NOMO-1 (cell line): ENCODE results near the gene PRIMA1.

Source experiments
- DNase-seq, 2 experiments: peaks; one replicate each; lab custom pipeline; 2025; ENCODE audit not compliant: unreplicated experiment in 2 of 2; lab: John Stamatoyannopoulos, UW

PRIMA1 gene

DNA sequence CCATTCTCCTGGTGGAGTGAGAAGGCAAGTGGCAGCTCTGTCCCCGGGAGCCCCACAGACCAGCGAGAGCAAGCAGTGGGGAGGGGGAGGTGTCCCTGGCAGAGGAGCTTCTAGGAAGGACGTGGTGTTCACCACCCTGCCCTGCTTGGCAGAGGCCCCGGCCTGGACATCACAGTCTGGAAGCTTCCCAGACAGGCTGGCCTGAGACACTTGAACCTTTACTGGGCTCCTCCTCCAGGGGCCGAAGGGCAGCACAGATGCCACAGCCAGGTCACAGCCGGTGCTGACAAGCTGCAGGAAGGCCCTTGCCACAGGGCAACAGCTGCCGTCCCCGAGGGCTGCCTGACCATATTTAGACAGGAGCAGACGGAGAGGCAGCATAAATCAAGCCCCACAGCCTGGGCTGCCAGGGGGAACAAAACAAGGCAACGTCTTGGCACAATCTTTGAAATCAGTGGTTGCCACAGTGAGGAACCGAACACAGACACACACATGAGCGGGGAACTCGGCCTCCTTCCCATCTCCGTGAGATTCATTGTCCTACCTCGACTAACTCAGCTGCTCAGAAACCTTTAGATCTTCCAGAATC, 28.5 kb downstream of the PRIMA1 start:
- DNase-seq = no peak

DNA sequence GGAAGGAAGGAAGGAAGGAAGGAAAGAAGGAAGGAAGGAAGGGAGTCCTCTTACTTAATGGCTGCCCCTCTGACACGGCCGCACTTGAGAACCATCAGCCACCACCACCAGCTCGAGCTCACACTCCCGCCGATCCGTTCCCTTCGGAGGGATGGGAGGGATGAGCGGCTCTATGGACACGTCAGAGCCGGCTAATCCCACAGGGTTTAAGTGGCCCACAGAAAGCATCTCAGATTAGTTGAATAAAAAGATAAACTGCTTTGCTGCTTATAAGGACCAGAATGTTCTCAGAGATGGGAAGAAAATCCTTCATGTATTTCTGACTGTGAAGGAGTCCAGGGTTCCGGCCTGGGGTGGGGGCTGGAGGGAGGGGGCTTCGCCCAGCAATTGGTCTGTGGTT, 31.1 kb downstream of the PRIMA1 start:
- DNase-seq = no peak

DNA sequence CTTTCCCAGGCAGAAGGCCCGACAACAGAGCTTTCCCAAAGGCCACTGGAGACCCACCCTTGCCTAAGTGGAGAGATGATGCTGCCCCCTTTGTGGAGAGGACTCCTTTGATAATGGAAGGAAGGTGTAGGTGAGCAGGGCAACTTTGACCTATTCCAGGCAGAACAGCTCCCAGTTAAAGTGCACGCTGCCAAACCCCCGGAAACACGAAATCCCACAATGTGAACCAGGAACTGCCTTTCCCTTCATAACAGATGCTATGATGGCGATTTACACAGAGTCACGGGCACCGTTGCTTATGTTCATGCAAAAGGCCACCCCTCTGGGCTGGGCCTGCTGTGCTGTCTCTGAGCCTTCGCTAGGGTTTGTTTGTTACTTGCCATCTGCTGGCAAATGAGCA, 34.6 kb downstream of the PRIMA1 start:
- no peak for DNase-seq

DNA sequence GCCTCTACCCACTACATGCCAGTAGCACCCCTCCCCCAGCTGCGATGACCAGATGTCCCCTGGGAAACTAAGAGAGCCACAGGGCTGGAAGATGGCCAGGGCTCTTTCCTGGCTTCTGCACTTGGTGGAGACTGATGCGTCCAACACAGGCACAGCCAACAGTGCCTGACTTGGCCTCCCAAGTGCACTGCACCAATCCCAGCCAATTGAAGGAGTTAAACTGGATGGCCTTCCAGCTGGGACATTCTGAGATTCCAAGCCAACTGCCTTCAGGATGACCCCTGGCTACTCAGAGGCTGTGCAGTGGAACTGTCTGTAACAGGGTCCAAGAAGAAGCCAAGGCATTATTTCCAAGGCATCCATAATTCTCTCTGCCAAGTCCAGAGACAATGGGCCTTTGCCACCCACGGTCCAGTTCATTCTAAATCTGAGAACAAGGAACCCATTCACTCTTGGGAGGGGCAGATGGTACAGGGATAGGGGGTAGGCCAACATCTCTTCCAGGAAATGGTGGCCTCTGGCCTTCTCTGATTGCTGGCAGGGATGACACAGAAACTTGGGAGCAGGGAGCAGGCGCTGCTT, 35.2 kb downstream of the PRIMA1 start:
- DNase-seq = no peak

DNA sequence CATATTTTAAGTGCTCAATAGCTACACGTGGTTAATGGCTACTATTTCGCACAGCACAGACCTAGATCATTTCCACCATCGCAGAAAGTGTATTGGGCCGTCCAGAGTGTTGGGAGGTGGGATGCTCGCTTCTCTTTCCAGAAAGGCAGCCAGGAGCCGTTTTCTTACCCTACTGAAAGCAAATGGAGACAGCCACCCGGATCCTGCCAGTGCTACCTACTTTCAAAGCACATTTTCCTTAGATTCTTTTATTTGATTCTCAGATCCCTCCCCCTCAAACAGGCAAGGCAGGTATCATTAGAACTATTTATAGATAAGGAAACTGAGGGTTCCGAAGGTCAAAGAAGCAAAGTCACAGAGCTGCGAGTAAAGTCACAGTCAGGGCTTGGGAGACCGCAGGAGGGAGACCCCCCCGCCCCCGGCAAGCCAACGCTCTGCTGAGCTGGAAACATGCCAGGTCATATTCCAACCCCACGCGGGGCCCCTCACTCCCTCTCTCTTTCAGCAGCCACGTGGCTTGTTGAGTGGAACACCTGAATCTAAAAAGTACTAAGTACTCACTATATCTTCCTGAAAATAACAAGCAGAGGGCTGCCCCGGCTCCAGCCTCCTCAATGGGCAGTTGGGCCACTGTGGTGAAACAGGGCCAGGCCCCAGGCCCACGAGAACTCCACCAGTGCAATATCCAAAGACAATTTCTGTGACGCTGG, 36.2 kb downstream of the PRIMA1 start:
- DNase-seq = no peak

DNA sequence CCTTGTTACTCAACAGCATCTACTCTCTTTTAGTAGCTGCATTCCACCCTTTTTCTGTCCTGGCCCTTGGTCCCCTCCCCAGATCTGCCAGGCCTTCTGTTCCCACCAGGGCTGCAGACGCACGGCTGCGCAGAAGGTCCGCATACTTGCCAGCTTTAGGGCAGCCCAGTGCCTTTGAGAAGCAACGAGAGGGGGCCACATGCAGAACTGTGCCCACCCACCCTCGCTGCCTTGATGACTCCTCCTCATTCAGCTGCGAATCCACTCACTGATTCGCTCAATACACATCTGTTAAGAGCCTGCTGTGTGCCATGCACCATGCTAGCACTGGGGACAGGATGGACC, 39.2 kb downstream of the PRIMA1 start:
- DNase-seq = no peak

DNA sequence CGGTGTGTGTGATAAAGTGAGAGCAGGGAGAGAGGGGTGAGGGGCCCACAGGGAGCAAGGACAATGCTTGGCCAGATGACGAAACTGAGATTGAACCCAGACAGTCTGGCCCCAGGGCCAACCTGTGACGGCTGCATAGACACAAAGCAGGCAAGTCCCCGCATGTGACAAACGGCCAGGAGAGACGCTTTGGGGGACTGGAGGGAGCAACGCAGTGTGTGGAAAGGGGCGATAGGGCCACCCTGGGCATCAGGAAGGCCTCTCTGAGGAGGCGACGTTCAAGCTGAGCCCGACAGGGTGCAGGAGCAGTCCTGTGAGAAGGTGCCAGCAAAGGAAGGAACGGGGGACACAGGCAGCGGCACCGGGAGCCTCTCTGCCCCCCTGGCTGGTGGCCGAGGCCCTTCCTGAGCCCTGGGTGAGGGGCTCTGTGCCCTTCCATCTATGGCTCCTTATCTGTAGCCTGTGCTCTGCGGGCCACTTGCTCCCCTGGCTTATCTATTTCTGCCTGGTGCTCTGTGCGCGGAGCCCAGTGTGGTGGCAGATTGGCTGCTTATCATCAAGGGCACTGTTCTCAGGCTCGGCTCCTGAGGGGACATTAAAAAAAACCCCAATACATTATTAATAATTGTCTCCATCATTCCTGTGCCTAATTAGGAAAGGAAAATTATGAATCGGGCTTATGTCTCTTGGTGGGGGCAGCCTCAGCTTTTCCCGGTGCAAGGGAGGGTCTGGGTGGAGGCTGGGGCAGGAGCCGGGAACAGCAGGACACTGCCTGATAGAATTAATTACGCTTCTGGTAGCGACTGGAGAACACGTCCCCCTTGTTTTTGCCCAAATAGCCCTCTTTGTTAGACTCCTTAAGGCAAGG, 39.8 kb downstream of the PRIMA1 start:
- DNase-seq = no peak

DNA sequence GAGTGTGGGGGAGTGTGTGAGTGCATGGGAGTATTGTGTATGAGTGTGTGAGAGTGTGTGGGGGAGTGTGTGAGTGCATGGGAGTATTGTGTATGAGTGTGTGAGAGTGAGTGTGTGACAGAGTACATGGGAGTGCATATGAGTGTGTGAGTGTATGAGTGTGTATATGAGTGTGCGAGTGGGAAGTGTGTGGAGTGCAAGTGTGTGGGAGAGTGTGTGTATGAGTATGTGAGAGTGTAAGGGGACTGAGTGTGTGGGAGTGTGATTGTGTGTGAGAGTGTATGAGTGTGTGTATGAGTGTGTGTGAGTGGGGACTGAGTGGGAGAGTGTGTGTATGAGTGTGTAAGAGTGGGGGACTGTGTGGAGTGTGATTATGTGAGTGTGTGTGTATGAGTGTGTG, 40.7 kb downstream of the PRIMA1 start:
- DNase-seq = no peak

DNA sequence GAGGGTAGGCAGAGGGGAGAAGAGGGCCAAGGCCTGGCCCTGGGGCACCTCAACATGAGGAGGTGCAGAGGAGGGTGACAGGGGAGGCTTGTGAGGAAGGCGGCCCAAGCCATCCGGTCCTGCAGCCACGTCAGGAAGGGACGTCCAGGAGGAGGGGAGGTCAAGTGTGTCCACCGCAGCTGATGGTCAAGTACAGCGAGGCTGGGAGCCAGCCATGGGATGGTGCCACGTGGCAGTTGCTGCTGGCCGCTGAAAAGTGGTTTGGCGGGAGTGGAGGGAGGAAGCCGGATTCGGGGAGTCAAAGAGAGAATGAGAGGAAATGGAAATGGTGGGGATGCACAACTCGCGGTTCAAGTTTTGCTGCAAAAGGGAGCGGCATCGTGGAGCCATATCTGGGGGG, 41.2 kb downstream of the PRIMA1 start:
- DNase-seq = no peak

DNA sequence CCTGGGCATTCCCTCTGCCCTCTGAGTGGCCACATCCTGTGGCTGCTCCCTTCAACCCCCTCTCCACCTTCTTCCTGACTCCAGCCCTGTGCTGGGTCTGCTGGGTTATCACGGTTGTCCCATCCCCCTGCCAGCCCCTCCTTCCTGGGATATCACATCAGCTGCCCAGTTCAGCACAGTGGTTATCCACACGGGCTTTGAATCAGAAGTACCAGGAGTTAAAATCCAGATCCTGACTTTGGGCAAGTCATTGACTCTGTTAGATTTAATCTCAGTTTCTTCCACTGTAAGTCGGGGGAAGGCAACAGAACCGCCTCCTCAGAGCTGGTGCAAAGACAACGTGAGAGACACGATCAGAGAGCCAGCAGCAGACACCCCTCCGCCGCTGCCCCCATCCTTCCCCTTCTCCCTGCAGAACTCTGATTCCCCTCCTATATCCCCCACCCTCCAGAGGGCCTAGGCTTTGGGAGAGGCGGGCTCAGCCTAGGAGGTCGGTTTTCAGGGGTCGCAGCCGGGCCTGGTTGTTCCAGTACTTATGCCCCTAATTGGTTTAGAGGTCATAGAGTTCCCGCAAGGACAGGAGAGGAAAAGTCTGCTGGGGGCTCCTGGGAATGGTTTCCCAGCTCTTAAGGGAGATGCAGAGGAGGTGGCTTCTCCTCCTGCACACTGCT, 42.5 kb downstream of the PRIMA1 start:
- DNase-seq = no peak

DNA sequence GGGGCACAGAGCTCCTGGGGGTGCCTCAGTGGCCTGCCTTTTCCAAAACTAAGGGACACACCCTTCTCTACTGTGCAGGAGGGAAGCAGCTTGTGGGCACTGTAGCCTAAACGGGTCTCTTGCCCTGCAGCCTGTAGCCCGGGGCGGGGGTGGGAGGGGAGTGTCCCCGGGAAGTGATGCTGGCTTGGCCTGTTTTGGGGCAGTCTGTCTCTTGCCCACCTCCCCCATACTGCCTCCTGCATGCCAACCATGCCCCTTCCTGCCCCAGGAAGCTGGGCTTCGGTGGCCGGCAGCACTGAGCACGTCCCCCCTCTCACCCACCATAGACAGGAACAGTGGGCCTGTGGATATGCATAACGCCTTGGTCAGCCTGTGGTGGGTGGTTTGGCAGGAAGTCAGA, 43.4 kb downstream of the PRIMA1 start:
- no peak for DNase-seq

DNA sequence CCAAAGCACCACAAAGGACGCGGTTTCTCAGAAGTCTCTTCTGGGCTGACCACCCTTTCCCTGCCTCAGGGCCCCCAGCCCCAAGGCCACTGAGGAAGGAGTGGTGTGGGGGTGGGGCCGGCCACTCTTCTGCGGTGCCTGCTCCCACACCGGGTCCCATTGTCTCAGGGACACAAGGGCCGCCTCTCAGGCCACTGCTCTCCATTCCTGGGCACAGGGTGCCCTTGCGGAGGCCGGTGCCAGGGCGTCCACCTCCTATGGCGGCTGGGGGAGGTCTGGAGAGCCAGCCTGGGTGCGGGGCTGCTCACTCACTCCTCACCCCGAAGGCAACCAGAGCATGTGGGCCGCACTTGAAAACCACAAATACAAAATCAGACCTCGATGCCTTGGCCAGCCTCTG, 44.1 kb downstream of the PRIMA1 start:
- DNase-seq = no peak

DNA sequence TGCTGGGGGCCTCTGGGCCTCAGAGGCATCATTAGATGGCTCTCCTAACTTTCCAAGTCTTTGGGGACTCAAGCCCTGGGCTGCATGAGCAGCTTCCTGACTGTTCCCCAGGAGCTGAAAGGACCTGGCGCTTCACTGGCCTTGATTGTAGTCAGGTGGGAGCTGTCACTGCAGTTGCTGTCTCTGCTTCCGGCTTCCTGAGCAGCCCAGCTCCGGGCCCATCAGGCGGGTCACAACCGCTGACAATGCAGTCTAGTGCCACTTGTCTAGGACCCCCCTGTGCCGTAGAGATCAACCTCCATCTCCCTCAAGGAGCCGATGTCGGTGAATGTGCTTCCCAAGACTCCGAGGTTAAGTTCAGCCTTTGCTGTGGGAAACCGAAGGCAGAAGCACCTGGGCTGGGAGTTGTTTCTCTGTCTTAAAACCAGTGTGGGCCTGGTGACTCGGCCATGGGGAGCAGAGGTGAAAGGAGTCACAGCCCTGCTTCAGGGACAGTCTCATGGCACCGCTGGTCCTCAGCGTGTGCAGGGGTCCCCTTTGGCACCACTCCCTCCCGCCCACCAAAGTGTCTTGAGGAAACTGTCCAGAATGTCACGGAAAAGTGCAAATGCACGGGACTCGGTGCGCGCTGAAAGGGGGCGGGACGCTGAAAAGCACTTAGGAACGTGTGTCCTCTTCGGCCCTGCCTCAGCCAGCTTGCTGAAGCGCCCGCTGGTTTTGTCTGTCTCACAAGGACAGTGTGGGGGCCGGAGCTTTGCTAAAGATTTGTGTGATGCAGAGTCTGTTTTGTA, 44.8 kb downstream of the PRIMA1 start:
- DNase-seq = no peak

DNA sequence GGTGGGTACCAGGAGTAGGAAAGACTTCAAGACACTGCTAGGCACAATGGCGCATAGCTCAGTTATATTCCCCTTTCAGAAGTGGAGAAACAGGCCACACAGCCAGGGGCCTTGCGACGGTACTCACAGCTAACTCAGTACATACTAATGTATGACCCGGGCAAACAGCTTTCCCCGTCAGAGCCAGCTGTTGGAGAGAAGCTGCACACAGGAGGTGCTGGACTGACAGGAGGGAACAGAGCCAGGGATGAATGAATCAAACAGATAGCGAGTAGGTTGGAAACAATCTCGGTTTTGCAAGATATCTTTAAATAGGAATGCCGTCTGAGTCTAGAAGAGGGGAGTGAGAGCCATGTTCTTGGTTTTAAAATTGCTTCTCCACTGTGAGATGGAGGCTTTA, 45.5 kb downstream of the PRIMA1 start:
- DNase-seq = no peak

DNA sequence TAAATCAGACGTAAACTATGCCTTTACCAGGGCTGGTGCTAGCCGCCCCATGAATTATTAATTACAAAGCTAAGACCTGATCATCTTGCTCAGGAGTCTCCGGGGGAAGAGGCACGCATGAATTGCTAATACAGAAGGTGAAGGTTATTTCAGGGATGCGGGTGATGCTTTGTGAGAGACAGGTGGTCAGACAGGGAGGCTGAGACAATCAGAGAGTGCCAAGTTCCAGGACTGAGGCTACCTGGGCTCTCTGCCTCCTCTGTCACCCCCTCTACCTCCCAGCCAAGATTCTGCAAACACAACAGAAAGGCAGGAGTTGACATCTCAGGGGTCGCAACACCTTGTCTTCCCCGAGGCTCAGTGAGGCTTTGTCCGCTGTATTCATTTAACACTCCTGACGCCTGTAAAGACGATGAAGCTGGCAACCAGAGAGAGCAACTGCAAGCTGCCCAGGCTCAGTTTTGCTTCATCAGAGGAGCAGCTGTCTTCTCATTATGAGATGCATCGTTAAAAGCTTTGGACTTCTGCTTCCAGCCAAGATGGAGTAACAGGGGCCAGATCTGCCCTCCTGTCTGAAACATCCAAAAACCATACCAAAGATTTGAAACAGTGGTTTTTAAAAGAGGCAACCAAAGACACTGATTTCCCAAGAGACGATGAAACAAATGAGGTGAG, 46.6 kb downstream of the PRIMA1 start:
- DNase-seq = no peak

DNA sequence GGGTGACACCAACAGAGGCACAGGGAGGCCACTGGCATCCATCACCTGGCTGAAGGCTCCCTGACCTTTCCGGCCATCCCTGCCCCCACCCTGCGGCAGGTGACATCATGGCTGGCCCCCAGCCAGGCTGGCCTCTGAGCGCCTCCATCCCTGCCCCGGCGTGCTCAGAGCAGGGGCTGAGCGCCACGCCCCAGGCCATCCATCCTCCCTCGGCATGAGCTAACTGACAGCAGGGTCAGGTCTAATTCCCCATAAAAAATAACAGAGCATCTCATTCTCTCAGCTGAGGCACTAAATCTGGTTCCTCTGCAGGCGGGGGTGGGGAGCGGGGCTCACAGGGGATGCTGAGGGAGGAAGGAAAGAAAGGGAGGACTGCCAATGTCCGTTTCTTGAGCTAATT, 50.7 kb downstream of the PRIMA1 start:
- DNase-seq = no peak

DNA sequence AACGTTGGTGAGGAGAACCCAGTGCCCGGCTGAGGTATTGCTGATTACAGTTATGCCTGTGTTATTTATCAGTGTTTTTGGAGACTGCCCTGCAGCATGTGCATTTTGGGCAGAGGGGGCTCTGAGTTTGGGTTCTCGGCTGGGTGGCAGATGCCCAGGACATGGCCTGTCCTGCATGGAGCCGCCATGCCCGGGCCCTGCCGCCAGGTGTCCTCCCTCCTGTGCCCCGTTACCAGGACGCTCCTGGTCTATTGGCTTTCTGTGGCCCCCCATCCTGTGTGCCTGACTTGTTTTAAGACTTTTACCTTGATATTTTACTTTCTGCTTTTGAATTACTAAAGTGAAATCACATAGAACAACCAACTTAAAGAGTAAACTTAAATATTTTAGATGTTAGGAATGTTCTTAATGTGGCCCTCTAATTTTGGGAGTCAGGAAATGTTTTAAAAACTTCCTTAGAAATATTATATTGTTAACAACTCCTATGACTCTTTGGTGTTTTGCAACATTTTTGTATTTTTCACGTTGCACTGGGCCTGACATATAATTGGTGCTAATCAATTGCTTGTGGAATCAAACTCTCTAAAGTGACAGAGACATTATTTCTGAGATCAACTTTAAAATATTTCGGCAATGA, 51.8 kb downstream of the PRIMA1 start:
- no peak for DNase-seq

DNA sequence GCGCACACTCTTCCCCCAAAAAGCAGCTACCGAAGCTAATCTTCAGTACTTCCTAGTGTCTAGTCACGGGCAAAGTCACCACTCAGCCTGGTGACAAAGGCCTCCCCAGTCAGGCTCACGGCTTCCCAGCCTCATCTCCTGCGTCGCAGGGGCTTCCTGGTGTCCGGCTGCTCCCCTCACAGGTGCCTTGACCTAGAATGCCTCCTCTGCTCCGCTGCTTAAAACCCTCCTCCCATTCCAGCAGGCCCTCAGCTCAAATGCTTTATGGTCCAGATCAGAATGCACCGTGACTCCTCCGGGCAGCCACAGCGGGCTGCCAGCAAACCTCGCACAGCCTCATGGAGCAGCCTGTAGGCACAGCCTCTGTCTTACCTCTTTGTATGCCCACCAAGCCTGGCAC, 53.1 kb downstream of the PRIMA1 start:
- DNase-seq = no peak

DNA sequence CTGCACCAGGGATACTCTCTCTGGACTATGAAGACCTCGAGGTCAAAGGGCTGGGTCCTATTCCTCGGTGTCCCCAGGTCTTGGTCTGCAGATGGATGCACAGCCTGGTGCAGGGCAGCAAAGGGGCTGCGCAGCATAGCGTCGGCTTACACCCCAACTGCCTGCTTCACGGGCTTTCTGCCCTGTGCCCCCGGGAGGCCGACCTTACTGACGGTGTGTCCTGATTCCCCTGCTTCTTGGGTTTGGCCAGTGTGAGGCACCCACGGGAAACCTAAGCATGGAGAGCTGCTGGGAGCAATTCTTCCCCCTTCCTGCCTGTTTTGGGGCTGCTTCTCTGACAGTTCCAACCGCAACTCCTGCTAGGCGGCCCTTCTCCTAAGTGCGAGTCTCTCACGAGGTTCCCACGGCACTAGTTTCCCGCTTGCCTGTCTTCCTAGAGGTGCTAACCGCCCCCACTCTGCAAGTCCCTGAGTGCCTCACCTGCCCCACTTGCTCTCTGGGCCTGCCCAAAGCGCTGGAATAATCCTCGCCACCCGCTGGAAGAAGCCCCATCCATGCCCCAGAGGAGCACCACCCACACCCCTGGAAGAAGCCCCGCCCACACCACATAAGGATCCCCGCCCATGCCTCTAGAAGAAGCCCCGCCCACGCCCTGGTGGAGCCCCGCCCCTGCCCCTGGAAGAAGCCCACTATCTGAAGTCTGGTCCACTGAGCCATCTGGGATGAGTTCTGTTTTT, 54.0 kb downstream of the PRIMA1 start:
- no peak for DNase-seq
